ENCODE results near the gene TTC39B.
"Not testable (repeated sequence)": the region's sequence is repeated elsewhere in the genome, so short reads cannot be mapped to it uniquely, and the experiment has no call there.

The TTC39B gene

DNA sequence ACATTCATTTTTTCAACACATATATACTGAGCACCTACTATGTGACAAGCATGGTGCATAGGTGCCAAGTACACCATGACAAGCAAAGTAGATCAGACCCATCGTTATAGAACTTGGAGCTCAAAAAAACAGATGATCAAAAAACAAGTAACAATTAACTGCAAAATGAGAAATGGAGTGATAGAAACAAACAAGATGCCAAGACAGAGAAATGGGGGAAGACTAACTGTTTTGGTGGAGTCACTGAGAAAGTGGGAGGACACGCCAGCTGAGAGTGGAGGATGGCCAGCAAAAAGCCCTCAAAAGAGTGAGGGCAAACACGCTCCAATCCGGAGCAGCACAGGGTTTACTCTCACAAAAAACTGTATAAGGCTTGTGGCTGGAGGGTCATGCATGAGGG, 50.6 kb downstream of the TTC39B start:
- DNase-seq, result no peak

- DNase-seq, result no peak
These were observed 53.2 kb downstream of the TTC39B start for GRCh38 chr9:15253786-15254185.

GRCh38 chr9:15253197-15253596, 53.8 kb downstream of the TTC39B start:
- no peak for DNase-seq

- no peak for DNase-seq
These were observed 57.0 kb downstream of the TTC39B start for GRCh38 chr9:15249981-15250380.

DNA sequence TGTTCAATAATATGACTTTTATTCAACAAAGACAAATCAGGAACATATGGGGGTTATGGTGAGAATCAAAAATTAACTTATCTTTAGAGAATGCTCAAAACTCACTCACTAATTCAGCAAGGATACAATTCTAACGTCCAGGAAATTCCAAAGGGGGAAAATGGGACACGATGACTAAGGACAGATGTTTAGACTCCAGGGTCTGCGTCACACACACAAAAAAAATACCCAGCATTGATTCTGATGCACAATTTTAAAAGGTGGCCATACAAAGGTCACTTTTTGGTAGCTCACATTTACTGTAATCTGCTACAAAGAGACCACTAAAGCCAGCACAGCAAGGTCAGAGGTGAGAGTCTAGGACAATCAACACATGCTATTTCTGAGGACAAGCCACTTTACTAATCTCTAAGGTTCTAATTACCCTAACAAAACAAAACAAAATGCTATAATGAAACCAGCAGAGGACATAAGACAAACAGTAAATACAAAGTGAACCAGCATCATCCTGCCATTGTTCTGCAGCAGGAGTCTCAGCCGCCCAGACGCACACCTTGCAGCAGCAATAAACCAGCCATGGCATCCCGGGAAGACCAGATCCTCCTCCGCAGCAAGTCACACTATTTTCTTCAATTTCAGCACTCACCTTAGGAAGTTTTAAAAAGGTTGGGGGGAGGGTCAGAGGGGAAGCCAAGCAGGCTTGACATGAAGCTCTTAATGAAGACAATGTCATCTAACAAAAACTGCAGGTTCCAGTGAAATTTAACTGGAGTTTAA, 57.8 kb downstream of the TTC39B start:
- DNase-seq, result no peak

GRCh38 chr9:15248621-15249020, 58.4 kb downstream of the TTC39B start:
- no peak for DNase-seq

DNA sequence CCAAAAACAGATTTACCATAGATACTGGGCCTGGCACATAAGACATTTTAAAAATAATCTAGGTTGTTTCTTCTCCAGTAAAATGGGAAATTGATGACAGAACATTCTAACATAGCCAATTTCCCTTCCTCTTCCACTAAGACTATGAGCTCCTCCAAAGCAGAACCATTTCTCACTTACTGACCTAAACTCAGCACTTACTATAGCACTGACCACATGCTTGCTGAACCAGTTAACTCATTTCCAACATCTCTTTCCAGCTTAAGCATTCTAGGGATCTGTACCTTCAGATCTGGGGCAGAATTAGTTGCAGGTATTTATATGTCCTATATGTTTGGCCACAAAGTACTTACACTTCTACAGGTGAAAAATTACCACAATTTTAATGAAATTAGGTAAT, 58.9 kb downstream of the TTC39B start:
- DNase-seq, result no peak

- no peak for DNase-seq
These were observed 60.3 kb downstream of the TTC39B start for GRCh38 chr9:15246708-15247107.

DNA sequence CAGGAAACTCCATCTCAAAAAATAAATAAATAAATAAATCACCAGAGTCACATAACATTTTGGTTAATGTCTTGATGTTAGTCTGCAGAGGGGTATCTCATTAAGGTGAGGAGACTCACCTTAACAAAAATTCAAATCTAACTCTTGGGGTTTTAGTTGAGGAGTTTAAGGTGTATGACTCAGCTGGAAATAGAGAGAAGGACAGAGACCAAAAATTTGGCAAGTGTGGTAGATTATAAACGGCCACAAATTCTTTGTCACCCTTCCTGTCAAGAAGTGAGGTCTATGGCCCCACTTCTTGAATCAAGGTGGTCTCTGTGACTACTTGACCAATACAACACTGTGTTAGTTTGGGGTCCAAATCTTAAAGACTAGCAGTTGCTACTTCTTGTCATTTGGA, 60.8 kb downstream of the TTC39B start:
- DNase-seq, result no peak

- DNase-seq, result no peak
These were observed 63.0 kb downstream of the TTC39B start for GRCh38 chr9:15244001-15244441.

DNA sequence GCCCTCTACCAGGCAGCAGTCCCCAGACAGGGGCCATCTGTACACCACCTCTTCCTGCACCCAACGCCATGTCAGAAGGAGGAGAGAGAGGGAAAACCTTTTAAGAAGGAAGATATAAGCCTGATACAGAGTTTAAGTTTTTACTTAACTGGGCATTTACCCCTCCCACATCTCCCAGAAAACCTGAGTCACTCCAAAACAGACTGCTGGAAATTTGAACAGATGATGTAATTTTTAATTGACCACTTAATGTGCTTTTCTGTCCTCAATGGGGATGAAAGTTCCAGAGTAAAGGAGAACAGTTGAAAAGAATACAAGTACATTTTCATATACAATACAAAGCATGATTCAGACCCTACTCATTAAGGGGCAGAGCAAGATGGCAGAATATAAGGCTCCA, 63.9 kb downstream of the TTC39B start:
- no peak for DNase-seq

DNA sequence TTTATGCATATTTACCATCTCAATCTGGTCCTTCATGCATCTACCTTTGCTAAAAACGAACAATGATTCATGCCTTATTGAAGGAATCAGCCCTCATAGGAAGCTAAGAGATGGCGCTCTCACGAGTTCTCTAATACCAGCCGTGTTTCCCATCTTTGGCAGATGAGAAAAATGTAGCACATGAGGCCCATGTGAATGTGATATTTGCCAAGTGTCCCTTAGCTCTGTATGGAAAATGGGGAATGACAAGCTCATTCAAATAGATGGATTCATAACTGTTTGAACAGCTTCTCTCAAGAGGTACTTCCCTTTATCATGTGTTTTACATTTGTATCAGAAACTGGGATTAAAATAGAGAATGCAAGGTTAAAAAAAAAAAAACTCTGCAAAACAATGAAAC, 66.1 kb downstream of the TTC39B start:
- no peak for DNase-seq

GRCh38 chr9:15239816-15240215, 67.2 kb downstream of the TTC39B start:
- DNase-seq, result no peak

- no peak for DNase-seq
These were observed 68.4 kb downstream of the TTC39B start for GRCh38 chr9:15238646-15239045.

DNA sequence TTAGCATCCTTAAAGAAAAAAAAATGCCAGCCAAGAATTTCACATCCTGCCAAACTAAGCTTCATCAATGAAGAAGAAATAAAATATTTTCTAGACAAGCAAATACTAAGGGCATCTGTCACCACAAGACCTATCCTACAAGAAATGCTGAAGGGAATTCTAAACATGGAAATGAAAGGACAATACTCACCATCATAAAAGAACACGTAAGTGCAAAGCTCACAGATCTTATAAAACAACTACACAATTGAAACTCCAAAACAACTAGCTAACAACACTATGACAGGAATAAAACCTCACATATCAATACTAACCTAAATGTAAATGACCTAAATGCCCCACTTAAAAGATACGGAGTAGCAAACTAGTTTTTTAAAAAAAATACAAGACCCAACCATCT, 71.4 kb downstream of the TTC39B start:
- no peak for DNase-seq

DNA sequence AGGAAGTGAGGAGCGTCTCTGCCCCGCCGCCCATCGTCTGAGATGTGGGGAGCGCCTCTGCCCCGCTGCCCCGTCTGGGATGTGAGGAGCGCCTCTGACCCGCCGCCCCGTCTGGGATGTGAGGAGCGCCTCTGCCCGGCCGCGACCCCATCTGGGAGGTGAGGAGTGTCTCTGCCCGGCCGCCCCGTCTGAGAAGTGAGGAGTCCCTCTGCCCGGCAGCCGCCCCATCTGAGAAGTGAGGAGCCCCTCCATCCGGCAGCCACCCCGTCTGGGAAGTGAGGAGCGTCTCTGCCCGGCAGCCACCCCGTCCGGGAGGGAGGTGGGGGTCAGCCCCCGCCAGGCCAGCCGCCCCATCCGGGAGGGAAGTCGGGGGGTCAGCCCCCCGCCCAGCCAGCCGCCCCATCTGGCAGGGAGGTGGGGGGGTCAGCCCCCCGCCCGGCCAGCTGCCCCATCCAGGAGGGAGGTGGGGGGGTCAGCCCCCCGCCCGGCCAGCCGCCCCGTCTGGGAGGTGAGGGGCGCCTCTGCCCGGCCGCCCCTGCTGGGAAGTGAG, 73.0 kb downstream of the TTC39B start:
- not testable (repeated sequence) for DNase-seq

- DNase-seq, result not testable (repeated sequence)
These were observed 74.2 kb downstream of the TTC39B start for GRCh38 chr9:15232706-15233280.

GRCh38 chr9:15231788-15232635, 75.0 kb downstream of the TTC39B start:
- DNase-seq, result peak; percentile 12

DNA sequence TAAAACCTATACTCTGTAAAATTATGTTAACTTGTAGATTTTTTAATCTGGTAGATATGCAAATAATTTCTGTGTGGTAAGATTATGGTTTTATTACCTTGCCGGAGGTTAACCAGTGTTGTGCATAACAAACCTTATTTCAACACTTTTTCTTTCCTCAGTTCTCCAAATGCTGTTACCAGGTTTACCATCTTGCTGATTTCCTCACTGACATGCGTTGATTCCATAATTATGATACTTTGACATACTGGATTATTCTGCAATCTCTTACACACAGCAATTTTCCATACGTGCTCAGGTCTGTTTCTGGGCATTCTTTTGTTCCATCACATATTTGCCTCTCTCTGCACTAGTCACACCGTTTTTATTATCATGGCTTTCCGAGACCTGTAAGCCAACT, 77.6 kb downstream of the TTC39B start:
- no peak for DNase-seq

GRCh38 chr9:15227491-15227890, 79.5 kb downstream of the TTC39B start:
- DNase-seq, result no peak

GRCh38 chr9:15225564-15226126, 81.4 kb downstream of the TTC39B start:
- no peak for DNase-seq

GRCh38 chr9:15222313-15222712, 84.7 kb downstream of the TTC39B start:
- no peak for DNase-seq

DNA sequence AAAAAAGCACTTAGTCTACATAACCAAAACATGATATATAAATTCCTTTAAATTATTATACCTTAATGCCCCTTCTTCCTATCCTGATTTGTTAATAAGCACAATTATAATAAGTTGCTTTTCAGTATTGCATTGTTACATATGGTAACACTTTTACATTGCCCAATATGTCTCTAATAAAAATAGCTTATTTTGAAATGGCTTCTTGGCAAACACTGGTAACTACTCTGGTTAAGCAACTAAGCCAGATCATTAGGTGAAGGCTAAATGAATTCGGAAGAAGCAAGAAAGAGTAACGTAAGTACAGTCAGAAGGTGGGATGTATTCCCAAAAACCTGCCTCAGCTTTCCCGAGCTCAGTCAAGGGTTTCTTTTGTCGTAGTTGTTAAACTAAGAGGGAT, 85.3 kb downstream of the TTC39B start:
- no peak for DNase-seq

Data from stimulated activated CD4-positive, alpha-beta T cell treated with anti-CD3 and anti-CD28 coated beads, Interleukin-4, amount 100 ng/mL, for 1 hour (primary cell).